ENCODE results near the gene SNRNP48.

SNRNP48 gene

GRCh38 chr6:7589949-7590917, at the start of gene SNRNP48:
SNRNP48 (plus strand) TSS chr6:7590198; CDS start chr6:7590258, 60 bp downstream.
- peak within 1 kb of the TSS; percentile 94 for H3K4me3 ChIP-seq (ENCODE audit: low read depth, low read length)

GRCh38 chr6:7540595-7540994, 49.4 kb upstream of the SNRNP48 start:
- H3K4me3 ChIP-seq (ENCODE audit: low read depth, low read length), result no peak overlapping the region
- TF ChIP-seq CTCF (IDR thresholded peaks at IDR 0.05; ENCODE audit: low read depth, low read length, missing control alignments), result no peak
- DNase-seq (ENCODE audit: low read depth), result no peak

More at GRCh38 chr6:7589949-7590917, at the start of gene SNRNP48:
- DNase-seq (ENCODE audit: low read depth), result peak; percentile 78
- TF ChIP-seq CTCF (IDR thresholded peaks at IDR 0.05; ENCODE audit: low read depth, low read length, missing control alignments), result no peak

GRCh38 chr6:7541175-7542064, 48.6 kb upstream of the SNRNP48 start, which contains the start of gene DSP:
DSP (plus strand) TSS chr6:7541671; CDS start chr6:7541916, 245 bp downstream.
- DNase-seq (ENCODE audit: low read depth), result no peak
- TF ChIP-seq CTCF (IDR thresholded peaks at IDR 0.05; ENCODE audit: low read depth, low read length, missing control alignments), result no peak
- peak within 1 kb of the TSS; percentile 33; the same call in 1 of the 2 replicates for H3K4me3 ChIP-seq (ENCODE audit: low read depth, low read length)

GRCh38 chr6:7542065-7542873, 47.7 kb upstream of the SNRNP48 start:
- 0 out of 2 replicates have a peak overlapping the region, but pooled peaks have one; percentile 0 for H3K4me3 ChIP-seq (ENCODE audit: low read depth, low read length)
- TF ChIP-seq CTCF (IDR thresholded peaks at IDR 0.05; ENCODE audit: low read depth, low read length, missing control alignments), result no peak
- no peak for DNase-seq (ENCODE audit: low read depth)

- DNase-seq (ENCODE audit: low read depth), result no peak
- TF ChIP-seq CTCF (IDR thresholded peaks at IDR 0.05; ENCODE audit: low read depth, low read length, missing control alignments), result no peak
- no peak overlapping the region for H3K4me3 ChIP-seq (ENCODE audit: low read depth, low read length)
Measured at GRCh38 chr6:7542874-7543624, 46.9 kb upstream of the SNRNP48 start.

Data from GM12864 (cell line).